Stimulated activated CD4-positive, alpha-beta T cell treated with anti-CD3 and anti-CD28 coated beads, Interleukin-4, amount 100 ng/mL, for 24 hours (primary cell): ENCODE measurements around the gene PAPOLA.
A peak's percentile ranks its signal among the peaks of the same experiment; 100 is the strongest.

Experiments
- DNase-seq: peaks from one replicate; pipeline ENCODE4 v3.0.0-alpha.2; 2020

Gene PAPOLA

DNA sequence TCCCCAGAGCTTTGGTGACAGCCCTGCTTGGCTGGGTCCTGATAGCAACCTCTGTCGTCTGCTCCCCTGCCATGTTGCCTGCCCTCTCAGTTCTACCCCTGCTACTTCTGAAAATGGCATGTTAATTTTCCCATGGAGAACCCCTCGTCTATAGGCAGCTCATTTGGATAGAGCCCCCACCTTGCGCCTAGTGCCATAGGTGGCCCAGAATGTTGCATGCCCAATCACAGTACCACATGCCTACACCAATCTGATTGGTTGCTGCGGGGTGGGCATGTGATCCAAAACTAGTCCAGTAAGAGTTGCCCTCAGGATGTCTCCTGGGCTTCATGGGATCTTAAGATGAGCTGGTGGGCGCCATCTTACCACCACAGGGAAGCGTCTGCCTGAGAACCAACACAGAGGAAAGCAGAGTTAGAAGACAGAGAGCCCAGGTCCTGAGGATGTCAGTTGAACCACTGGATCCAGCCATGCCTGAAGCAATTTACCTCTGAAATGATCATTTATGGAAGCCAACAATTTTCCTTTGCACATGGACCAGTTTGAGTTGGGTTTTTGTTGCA, 85.7 kb downstream of the PAPOLA start:
- DNase-seq: no peak

- no peak for DNase-seq
These were observed 86.5 kb downstream of the PAPOLA start for GRCh38 chr14:96588410-96589257.

DNA sequence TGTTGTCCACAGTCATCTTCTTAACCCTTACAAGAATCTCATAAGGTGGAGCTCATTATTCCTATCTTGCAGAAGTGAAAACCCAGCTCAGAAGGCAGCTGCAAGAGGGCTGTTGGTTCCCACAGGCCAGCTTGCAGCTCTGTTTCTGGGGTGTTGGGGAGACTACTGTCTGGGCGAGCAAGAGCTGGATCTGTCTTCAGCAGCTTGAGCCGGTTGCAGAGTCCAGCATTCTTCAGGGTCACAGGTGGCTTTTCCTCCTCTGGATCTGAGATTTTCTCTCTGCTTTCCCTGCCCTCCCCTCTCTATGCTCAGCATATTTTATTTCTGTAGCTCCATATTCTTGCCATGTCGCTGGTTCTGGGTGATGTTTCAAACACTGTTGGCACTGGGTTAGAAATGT, 87.4 kb downstream of the PAPOLA start:
- DNase-seq: no peak

DNA sequence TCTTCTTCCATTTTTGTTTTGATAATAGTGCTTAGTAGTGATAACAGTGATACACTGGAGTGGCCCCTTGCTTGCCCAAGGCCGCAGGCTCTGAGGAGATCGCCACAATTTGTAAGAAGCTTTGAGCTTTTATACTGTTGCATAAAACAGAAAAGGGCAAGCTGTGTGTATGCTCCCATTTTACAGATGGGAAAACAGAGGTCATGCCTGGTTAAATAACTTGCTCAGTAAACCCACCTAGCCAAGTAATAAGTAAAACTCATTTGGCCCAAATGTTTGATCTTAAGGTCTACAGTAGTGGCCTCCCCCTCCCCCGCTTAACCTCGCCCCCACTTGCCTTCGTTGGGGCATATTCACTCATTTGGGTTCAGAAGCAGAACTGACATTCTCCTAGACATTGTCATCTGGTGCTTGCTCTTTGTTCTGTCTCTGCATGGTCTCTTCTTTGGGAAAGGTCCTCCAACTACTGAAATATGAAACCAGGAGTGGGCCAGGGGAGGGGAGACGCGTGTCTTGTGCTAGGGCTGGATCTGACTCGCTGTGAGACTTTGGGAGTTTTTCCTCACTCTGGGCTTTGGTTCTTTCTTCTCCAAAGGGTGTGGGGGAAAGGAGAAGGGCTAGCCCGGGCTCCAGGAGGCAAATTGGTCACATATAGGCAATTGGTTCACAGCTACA, 88.1 kb downstream of the PAPOLA start:
- DNase-seq: no peak

DNA sequence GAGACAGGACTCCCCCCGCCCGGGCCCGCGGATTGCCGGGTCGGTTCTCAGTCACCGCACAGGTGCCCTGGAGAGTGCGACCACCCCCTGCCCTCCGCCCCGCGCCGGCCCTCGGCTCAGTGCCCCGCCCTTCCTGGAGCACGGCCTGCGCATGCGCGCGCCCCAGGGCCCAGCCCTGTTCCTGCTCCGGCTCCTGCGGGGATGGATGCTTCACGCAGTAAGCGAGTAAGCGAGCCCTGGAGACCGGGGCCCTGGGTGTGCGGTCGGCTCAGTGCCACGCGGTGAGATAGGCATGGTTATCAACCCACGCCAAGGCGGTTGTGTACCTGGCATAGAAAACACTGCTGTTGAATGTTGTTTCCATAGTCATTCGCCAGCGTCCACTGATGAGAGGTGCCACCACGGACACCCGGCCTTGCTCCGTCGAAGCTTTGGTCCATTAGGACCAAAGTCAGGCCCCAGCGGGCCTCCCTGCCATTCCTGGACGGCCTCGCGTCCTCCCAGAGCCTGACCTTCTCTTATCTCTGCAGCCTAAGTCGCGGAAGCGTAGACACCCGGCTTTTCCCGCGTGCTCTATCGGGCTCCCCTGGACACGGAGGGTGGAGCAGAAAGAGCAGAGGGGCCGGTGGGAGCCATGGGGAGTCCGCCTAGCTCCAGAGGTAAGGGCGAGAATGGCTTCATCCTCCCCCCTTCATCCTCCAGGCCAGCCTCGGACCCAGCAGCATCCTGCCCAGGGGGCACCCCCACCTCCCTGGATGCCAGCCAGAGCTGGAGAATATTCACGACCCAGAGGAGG, 90.6 kb downstream of the PAPOLA start:
- DNase-seq: peak; percentile 66

- DNase-seq: no peak
These were observed 92.8 kb downstream of the PAPOLA start for GRCh38 chr14:96594961-96595360.

DNA sequence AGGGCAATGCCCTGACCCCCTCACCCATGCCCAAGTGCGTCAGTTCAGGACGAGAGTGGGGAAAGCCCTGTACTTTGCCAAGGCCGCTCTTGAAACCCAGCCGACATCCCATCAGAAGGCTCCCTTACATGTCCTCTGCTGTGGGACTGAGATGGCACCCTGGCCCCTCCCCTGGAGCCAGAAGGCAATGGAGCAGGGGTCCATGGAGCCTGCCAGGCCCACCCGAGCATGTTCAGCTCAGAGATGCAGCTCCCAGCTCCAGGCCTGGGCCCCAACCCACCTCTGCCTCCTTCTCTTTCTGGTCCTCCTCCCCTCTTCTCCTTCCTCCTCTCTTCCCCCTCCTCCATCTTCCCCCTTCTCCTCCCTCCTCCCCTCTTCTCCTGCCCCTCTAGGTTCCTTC, 95.5 kb downstream of the PAPOLA start:
- no peak for DNase-seq

- DNase-seq: no peak
These were observed 96.2 kb downstream of the PAPOLA start for GRCh38 chr14:96598332-96598928.

- no peak for DNase-seq
These were observed 96.9 kb downstream of the PAPOLA start for GRCh38 chr14:96599076-96599475.

- no peak for DNase-seq
These were observed 100.0 kb downstream of the PAPOLA start for GRCh38 chr14:96602186-96602585.

- no peak for DNase-seq
These were observed 101.4 kb downstream of the PAPOLA start for GRCh38 chr14:96603350-96604255.

- no peak for DNase-seq
These were observed 112.3 kb downstream of the PAPOLA start for GRCh38 chr14:96614481-96614881.

GRCh38 chr14:96616161-96616721, 114.1 kb downstream of the PAPOLA start:
- DNase-seq: no peak
